HepG2 (cell line): ENCODE measurements around the gene MPIG6B. TPM values are rescaled to one million over a fixed set of nuclear protein-coding genes. Genes with fewer than 3 reads are reported as not detected.

ENCODE experiments used
- EED ChIP-seq: sonication (generic); formaldehyde crosslinking; IDR thresholded peaks from 2 replicates; pipeline ENCODE4 v1.5.0; 2020; ENCODE audit warnings: mild to moderate bottlenecking, missing genetic modification reagents
- GABPB1 ChIP-seq: IDR thresholded peaks from 2 replicates; pipeline ENCODE4 v1.6.1; 2016; ENCODE audit warnings: mild to moderate bottlenecking, missing genetic modification reagents, moderate library complexity, missing compliant biosample characterization
- HNRNPK ChIP-seq: fragments of 200-400 bp; formaldehyde crosslinking; IDR thresholded peaks from 2 replicates; pipeline ENCODE4 v1.6.1; 2018; ENCODE audit warnings: low read length, low read depth, moderate library complexity, mild to moderate bottlenecking; ENCODE audit not compliant: poor library complexity, severe bottlenecking
- NR2F1 ChIP-seq, 2 experiments: fragments of 450-650 bp in 1 of 2; formaldehyde crosslinking in 1 of 2; IDR thresholded peaks; 2 replicates each; pipeline versions ENCODE4 v1.5.0 to v1.6.1; 2016 to 2020; ENCODE audit warnings: mild to moderate bottlenecking in 1 of 2, missing compliant biosample characterization in 1 of 2, missing genetic modification reagents in 1 of 2, moderate library complexity in 1 of 2
- PRDM4 ChIP-seq: sonication (generic); formaldehyde crosslinking; IDR thresholded peaks from 2 replicates; pipeline ENCODE4 v1.9.0; 2021; ENCODE audit warnings: missing genetic modification reagents, borderline replicate concordance
- RAD21 ChIP-seq: fragments of 450-650 bp; formaldehyde crosslinking; IDR thresholded peaks from 2 replicates; pipeline ENCODE4 v1.5.0; 2020; ENCODE audit warnings: mild to moderate bottlenecking
- REXO4 ChIP-seq: sonication (generic); formaldehyde crosslinking; IDR thresholded peaks from 2 replicates; pipeline ENCODE4 v1.8.0; 2022; ENCODE audit warnings: missing genetic modification reagents, mild to moderate bottlenecking, borderline replicate concordance
- SALL2 ChIP-seq: sonication (generic); formaldehyde crosslinking; IDR thresholded peaks from 2 replicates; pipeline ENCODE4 v1.8.1; 2023; ENCODE audit warnings: mild to moderate bottlenecking, missing genetic modification reagents, inconsistent platforms
- SOX5 ChIP-seq: IDR thresholded peaks from 2 replicates; pipeline ENCODE4 v1.6.1; 2016; ENCODE audit warnings: borderline replicate concordance
- THAP9 ChIP-seq: sonication (generic); formaldehyde crosslinking; IDR thresholded peaks from 2 replicates; pipeline ENCODE4; 2020; ENCODE audit warnings: missing genetic modification reagents, mild to moderate bottlenecking, borderline replicate concordance
- TSC22D2 ChIP-seq: sonication (generic); formaldehyde crosslinking; IDR thresholded peaks from 2 replicates; pipeline ENCODE4 v1.5.1; 2020; ENCODE audit warnings: missing genetic modification reagents, mild to moderate bottlenecking, borderline replicate concordance
- ZNF350 ChIP-seq: sonication (generic); formaldehyde crosslinking; IDR thresholded peaks from 2 replicates; pipeline ENCODE4 v1.4.0; 2020; ENCODE audit warnings: mild to moderate bottlenecking, low read depth, missing genetic modification reagents, borderline replicate concordance
- ZNF510 ChIP-seq: sonication (generic); formaldehyde crosslinking; IDR thresholded peaks from 2 replicates; pipeline ENCODE4 v1.4.0; 2020; ENCODE audit warnings: low read depth, mild to moderate bottlenecking, missing genetic modification reagents
- ZZZ3 ChIP-seq: sonication (generic); formaldehyde crosslinking; IDR thresholded peaks from 2 replicates; pipeline ENCODE4 v1.4.0; 2020; ENCODE audit warnings: missing genetic modification reagents, mild to moderate bottlenecking, borderline replicate concordance
- polyA plus RNA-seq, 8 experiments: library from polyadenylated mRNA; depleted of rRNA in 3 of 8; stranded (reverse) in 7 of 8; unstranded in 1 of 8; fragments of >200 nt; fragmentation: Illumina TruSeq in 4 of 8; extraction: Trizol in 4 of 8; gene quantifications; 2 replicates each; pipeline versions ENCODE4 v1.2.1 to v1.2.3, GENCODE V29; 2011 to 2016; ENCODE audit warnings: low read depth in 4 of 8, missing spikeins in 1 of 8, mixed read lengths in 1 of 8; ENCODE audit not compliant: insufficient read depth in 1 of 8
- total RNA-seq, 5 experiments: library from RNA; depleted of rRNA; stranded (reverse); fragments of >200 nt; fragmentation: Illumina TruSeq; extraction: Trizol; gene quantifications; 2 replicates each; pipeline ENCODE4 v1.2.3, GENCODE V29; 2016; ENCODE audit warnings: low read depth in 1 of 5
- TF ChIP-seq, protein P1 (sequence below): sonication (generic); formaldehyde crosslinking; IDR thresholded peaks from 2 replicates; pipeline ENCODE4 v1.5.0; 2020; ENCODE audit warnings: missing genetic modification reagents, mild to moderate bottlenecking, borderline replicate concordance
- TF ChIP-seq, protein P2 (sequence below): sonication (generic); formaldehyde crosslinking; IDR thresholded peaks from 2 replicates; pipeline ENCODE4 v1.4.0; 2020; ENCODE audit warnings: missing genetic modification reagents, borderline replicate concordance

Gene MPIG6B
- total and polyA plus RNA-seq, 2 of the 13 experiments (the other 11 are each of a cell fraction or from before 2014, with no cell fraction given) = not detected

DNA sequence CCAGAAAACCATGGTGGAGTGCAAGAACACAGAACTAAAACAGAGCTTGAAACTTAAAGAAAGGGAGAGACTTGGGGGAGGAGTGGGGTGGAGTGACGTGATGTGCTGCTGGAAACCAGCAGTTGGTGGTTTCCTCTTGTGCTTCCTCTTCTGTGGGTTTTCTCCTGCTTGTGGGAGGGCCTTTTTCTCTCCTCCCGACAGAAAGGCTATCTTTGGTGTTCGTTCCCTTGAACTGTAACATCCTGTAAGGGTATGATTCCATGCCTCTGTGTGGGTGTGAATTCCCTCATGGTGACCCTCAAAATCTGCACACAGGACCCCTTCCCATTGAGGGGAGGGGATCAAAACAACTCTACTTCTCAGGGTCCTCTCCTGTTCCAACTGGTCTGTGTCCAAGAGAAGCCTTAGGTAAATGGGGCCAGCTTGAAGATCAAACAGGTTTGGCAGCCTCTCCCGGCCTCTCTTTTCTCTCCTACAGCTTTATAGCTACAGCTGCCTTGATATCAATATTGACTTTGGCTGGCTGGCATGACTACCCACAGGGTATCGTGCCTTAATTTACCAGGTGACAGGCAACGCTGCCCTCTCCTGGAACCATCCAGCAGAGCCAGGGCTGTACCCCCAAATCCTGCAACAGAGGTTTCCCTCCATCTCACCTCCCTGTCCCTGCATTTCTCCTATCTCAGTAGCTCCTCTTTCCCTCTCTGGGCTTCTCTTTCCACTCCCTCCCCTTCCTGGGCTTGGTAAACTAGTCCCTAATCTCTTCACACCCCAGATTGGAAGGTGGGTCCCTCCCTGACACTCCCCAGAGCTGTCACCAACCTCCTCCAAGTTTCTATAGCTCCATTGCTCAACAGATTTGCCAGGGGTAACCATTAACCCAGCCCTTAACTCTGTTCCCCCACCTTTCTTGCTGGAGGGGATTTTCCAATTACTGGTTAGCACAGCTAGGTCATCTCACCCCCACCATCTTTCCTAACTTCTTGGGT, 15.1 kb downstream of the MPIG6B start (continued):
- TF ChIP-seq PRDM4 (CRISPR knock-in tag) = peak; percentile 62; the same call in 1 of the 2 replicates
- TF ChIP-seq ZNF510 (CRISPR knock-in tag) = peak; percentile 72; the same call in 1 of the 2 replicates
- no peak for TF ChIP-seq THAP9
- 0 out of 2 replicates have a peak, but pooled peaks have one; percentile 23 for TF ChIP-seq ZZZ3 (CRISPR knock-in tag)
- no peak for TF ChIP-seq NR2F1 (CRISPR knock-in tag; IDR thresholded peaks at IDR 0.05)
- TF ChIP-seq EED (CRISPR knock-in tag) = no peak
- no peak; the same call in 1 of the 2 replicates for TF ChIP-seq GABPB1 (CRISPR knock-in tag)
- TF ChIP-seq TSC22D2 = 0 out of 2 replicates have a peak, but pooled peaks have one; percentile 77
- no peak for TF ChIP-seq REXO4 (CRISPR knock-in tag)
- no peak for TF ChIP-seq SALL2 (CRISPR knock-in tag)
- TF ChIP-seq, protein P1, sequence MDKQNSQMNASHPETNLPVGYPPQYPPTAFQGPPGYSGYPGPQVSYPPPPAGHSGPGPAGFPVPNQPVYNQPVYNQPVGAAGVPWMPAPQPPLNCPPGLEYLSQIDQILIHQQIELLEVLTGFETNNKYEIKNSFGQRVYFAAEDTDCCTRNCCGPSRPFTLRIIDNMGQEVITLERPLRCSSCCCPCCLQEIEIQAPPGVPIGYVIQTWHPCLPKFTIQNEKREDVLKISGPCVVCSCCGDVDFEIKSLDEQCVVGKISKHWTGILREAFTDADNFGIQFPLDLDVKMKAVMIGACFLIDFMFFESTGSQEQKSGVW (CRISPR knock-in tag) = no peak
- TF ChIP-seq ZNF350 (CRISPR knock-in tag) = no peak
- peak; percentile 84; the same call in 1 of the 2 replicates for TF ChIP-seq SOX5 (CRISPR knock-in tag)
- peak; percentile 1 for TF ChIP-seq HNRNPK
- TF ChIP-seq, protein P2, sequence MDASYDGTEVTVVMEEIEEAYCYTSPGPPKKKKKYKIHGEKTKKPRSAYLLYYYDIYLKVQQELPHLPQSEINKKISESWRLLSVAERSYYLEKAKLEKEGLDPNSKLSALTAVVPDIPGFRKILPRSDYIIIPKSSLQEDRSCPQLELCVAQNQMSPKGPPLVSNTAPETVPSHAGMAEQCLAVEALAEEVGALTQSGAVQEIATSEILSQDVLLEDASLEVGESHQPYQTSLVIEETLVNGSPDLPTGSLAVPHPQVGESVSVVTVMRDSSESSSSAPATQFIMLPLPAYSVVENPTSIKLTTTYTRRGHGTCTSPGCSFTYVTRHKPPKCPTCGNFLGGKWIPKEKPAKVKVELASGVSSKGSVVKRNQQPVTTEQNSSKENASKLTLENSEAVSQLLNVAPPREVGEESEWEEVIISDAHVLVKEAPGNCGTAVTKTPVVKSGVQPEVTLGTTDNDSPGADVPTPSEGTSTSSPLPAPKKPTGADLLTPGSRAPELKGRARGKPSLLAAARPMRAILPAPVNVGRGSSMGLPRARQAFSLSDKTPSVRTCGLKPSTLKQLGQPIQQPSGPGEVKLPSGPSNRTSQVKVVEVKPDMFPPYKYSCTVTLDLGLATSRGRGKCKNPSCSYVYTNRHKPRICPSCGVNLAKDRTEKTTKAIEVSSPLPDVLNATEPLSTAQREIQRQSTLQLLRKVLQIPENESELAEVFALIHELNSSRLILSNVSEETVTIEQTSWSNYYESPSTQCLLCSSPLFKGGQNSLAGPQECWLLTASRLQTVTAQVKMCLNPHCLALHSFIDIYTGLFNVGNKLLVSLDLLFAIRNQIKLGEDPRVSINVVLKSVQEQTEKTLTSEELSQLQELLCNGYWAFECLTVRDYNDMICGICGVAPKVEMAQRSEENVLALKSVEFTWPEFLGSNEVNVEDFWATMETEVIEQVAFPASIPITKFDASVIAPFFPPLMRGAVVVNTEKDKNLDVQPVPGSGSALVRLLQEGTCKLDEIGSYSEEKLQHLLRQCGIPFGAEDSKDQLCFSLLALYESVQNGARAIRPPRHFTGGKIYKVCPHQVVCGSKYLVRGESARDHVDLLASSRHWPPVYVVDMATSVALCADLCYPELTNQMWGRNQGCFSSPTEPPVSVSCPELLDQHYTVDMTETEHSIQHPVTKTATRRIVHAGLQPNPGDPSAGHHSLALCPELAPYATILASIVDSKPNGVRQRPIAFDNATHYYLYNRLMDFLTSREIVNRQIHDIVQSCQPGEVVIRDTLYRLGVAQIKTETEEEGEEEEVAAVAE (CRISPR knock-in tag) = 0 out of 2 replicates have a peak, but pooled peaks have one; percentile 63
- TF ChIP-seq RAD21 (CRISPR knock-in tag) = peak; percentile 38; the same call in 1 of the 2 replicates
